CD4-positive, alpha-beta T cell treated with Interleukin-17A for 4 hours (primary cell): Measurements from ENCODE around the gene RHOJ.
"Not testable (repeated sequence)": the region's sequence is repeated elsewhere in the genome, so short reads cannot be mapped to it uniquely, and the experiment has no call there.

Experiments
- DNase-seq: peaks from one replicate; pipeline ENCODE4 v3.0.0-alpha.2; 2020; ENCODE audit warnings: mixed read lengths

Gene RHOJ

DNA sequence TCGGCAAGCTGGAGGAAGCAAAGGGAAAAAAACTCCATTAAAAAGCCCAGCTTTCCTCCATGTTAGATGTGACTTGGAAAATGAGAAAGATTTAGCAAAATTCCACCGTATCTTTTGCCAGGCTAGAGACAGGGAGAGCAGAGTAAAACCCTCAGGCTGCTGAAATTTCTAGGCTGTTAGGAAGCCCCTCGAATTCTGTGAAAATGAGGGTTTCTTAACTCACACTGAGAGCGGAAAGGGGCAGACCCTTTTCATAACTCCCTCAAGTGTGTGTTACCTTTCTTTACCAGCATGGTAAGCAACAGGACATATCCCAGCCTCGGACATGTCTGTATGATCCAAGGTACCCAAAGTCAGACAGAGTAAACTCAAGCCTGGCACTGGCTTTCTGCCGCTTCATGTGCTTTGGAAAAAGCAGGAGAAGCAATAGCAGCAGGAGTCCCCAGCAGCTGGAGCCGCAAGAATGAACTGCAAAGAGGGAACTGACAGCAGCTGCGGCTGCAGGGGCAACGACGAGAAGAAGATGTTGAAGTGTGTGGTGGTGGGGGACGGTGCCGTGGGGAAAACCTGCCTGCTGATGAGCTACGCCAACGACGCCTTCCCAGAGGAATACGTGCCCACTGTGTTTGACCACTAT, at the start of gene RHOJ:
Gene RHOJ, plus strand, starts transcription at position 37 of the 637 bp plus-strand sequence. Its CDS starts 427 bp downstream, at position 464.
- DNase-seq = no peak

- no peak for DNase-seq
Measured at GRCh38 chr14:63155511-63156185, 48.6 kb upstream of the RHOJ start.

GRCh38 chr14:63157195-63157594, 47.0 kb upstream of the RHOJ start:
- DNase-seq = no peak

- DNase-seq = no peak
Measured at GRCh38 chr14:63163306-63163705, 40.9 kb upstream of the RHOJ start.

- DNase-seq = no peak
Measured at GRCh38 chr14:63164108-63164683, 40.0 kb upstream of the RHOJ start.

GRCh38 chr14:63165267-63165666, 39.0 kb upstream of the RHOJ start:
- DNase-seq = not testable (repeated sequence)

GRCh38 chr14:63167044-63167443, 37.2 kb upstream of the RHOJ start:
- DNase-seq = no peak

- no peak for DNase-seq
Measured at GRCh38 chr14:63174760-63175191, 29.5 kb upstream of the RHOJ start.

DNA sequence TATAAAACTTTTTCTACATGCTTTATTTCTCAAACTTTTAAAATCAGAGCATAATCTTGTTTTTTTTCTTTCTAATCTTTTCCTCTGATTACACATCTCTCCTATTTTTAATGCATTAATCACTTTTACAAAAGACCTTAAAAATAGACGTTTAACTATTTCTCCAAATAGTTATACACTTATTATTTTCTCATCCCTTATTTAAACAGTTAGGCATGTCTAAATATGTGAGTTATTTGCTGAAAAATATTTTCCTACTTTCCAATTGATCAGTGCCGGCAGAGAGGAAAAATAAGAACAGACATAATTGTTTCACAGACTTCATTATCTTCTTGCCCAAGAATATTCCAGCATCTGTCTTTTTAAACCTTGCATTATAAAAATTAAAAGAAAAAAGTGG, 28.7 kb upstream of the RHOJ start:
- no peak for DNase-seq

DNA sequence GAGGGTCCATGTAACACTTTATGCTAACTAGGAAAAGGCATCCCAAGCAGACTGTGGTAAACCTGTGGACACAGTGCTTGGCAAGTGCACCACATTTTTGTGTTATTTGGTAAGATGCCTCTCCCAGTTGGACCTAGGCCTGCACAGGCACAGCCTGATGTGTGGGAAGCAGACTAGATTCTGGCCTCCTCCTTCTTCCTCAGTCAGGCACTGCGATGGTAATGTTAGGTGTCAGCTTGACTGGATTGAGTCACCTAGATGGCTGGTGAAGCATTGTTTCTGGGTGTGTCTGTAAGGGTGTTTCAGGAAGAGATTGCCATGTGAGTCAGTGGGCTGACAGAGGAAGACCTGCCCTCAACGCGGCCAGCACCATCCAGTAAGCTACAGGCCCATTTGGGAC, 25.3 kb upstream of the RHOJ start:
- no peak for DNase-seq

DNA sequence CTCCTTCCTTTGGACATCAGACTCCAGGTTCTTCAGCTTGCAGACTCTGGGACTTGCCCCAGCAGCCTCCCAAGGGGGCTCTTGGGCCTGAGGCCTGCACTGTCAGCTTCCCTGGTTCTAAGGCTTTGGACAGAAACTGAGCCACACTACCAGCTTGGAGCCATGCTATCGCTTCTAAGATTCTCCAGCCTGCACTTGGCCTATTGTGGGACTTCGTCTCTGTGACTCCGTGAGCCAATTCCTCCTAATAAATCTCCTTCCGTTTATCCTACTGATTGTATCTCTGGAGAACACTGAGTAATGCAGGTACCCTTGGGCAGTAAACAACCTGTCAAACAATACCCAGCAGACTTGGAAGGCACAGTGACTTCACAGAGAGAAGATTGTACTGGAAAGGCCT, 24.9 kb upstream of the RHOJ start:
- DNase-seq = no peak

DNA sequence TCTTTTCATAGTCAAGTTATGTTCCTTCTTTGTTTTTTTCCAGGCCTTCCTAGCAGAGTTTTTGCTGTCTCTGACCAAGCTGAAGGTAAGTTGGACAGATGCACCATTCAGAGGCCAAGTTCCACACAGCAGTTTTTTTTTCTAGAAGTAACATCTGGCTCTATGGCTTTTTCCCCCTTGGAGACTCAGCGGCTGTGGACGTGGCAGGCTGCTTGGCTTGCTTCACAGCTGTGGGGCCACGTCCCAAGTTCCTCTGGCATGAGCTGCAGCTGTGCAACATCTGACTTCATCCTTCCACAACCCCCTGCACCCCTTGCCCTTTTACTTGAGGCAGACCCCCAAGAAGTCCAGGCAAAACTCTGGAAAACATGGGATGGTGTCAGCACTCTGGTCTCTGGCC, 24.2 kb upstream of the RHOJ start:
- DNase-seq = no peak

GRCh38 chr14:63182968-63183367, 21.3 kb upstream of the RHOJ start:
- DNase-seq = no peak

GRCh38 chr14:63186453-63186852, 17.8 kb upstream of the RHOJ start:
- no peak for DNase-seq

- no peak for DNase-seq
Measured at GRCh38 chr14:63191211-63191610, 13.0 kb upstream of the RHOJ start.

DNA sequence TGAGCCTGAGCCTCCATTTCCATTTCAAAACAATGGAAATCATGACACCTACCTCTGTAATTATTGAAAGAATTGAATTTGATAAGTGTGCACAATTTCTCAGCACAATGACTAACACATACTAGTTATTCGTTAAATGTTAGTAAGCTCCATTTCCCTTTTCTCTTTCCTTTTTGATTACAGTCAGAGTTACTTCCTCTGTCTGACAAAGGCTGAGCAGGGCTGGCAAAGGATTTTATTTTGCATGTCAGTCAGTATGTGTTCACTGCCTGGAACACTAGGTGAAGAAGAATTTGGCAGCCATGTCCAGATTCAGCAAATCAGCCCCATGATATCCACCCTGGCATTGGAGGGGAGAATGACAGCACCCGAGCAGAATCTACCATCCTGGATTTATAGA, 12.2 kb upstream of the RHOJ start:
- no peak for DNase-seq

- no peak for DNase-seq
Measured at GRCh38 chr14:63193236-63193635, 11.0 kb upstream of the RHOJ start.

DNA sequence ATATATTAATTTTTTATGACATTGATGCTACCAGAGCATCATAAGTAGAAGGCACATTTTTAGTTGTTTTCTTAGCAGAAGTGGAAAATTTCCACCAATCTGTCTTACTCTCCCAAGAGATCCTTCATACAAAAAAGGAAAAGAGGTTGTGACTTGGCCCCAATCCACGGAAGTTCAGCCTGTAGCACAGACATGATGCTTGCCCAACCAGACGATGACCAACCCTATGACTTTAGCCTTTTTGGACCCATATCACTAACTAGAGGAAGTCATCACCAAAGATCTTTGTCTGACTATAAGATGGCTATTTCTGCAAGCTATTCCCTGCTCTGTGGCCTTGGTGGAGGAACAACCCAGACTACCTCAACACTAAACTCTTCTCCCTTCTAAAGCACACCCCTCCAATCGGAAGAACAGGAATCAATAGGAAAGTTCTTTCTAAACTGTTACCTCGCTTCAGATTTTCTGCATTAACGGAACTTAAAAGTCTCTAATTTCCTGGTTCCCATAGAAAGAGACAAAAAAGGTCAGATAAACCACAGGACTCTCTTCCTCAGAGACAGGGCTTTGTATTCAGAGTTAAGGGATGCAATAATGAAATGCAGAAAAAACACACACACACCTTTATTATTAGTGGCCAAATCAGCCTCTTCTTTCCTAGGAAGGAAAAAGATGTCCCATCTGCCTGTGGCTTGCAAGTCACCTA, 4.1 kb upstream of the RHOJ start:
- no peak for DNase-seq

- DNase-seq = no peak
Measured at GRCh38 chr14:63200767-63201166, 3.5 kb upstream of the RHOJ start.

- DNase-seq = no peak
Measured at GRCh38 chr14:63203015-63203414, 1.2 kb upstream of the RHOJ start.

DNA sequence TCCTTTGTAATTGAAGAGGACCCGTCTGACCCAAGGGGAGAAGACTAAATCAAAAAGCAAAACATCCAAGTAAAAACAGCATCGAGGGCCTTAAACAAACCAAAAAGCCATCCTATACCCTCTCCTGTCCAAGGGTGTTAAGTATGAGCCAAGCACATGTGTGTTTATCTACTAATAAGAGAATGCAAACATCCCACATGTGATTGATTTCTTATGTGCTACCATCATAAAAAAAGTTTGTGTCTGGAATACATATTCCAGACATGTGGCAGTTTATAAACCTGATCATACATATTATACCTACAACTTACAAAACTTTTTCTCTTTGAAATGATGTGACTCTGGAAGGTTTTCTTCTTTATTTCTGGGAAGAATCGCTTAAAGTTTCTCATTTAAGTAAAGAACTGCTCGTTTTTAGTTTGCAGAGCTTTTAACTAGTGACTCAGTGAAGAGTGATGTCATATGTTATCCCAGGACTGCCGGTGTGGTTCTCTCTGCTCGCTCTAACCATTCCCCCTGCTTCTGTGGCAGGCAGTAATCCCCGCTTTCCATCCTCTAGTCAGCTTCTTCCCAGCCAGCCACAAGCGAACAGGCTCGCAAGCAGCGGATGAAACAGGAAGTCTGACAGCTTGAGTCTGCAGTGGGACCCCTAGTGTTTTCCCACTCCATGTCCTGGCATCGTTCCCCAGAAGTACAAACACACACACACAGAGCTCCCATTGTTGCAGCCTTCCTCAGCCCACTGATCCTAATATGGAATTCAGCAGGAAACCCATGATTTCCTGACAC, 431 bp upstream of the RHOJ start:
- DNase-seq = no peak

DNA sequence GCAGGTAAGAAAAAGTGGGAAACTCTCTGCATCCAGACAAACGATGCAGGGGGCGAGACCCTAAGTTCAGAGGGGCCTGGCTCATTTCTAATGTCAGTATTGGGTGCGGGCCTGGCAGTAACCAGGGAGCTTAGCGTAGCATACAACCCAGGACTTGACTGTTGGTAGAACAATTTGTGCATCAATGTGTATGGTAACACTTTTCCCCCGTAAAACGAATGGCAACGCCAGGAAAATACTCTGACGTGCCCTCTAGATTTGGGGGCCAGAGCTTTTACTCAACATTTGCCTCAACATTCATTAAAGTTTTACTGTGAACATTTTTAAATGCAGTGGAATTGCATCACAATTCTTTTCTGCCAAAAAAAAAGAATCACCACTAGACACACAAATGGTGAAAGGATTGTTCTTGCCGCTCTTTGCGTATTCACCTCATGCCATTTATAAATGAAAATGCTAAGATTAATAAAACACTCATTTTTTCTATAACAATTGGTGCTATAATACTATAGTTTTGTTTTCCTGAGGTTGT, 867 bp downstream of the RHOJ start:
- DNase-seq = no peak

GRCh38 chr14:63205866-63206265, 1.6 kb downstream of the RHOJ start:
- no peak for DNase-seq
